PC-3 (cell line): ENCODE results near the gene GPR132. TPM values are rescaled to one million over a fixed set of nuclear protein-coding genes. Genes with fewer than 3 reads are reported as not detected.

Experiments used
- ATAC-seq: fragments of 200-7000 bp; cut with Tn5 transposase; 2 replicates; pipeline ENCODE4 v1.9.1; 2020; ENCODE audit warnings: mild to moderate bottlenecking, moderate library complexity
- BruUV-seq: library from RNA; stranded (reverse); fragments of 400-500 nt; replicated peaks from 2 replicates; lab custom pipeline; 2021; lab: Mats Ljungman, UMichigan
- CTCF ChIA-PET: fragments of 300-600 bp; sonication (Branson Sonifier 250); formaldehyde crosslinking; loops from one replicate; lab custom pipeline; 2022; ENCODE audit warnings: antibody characterized with exemption; lab: Charles Lee
- POLR2A ChIA-PET: fragments of 300-600 bp; sonication (Branson Sonifier 250); formaldehyde crosslinking; loops from one replicate; lab custom pipeline; 2022; ENCODE audit warnings: antibody characterized with exemption; ENCODE audit not compliant: unreplicated experiment; lab: Charles Lee
- DNase-seq: peaks from one replicate; pipeline ENCODE4 v3.0.0-alpha.2; 2015
- H2AFZ ChIP-seq: fragments of 300-600 bp; sonication (generic); 2 replicates; pipeline ENCODE4 v1.6.0; 2016; ENCODE audit warnings: antibody characterized with exemption, low read length
- H3F3A ChIP-seq: fragments of 300-600 bp; sonication (generic); one replicate; pipeline ENCODE4 v1.6.0; 2017; ENCODE audit warnings: antibody characterized with exemption, low read length, control low read depth, mild to moderate bottlenecking; ENCODE audit not compliant: unreplicated experiment
- H3K27ac ChIP-seq: fragments of 300-600 bp; sonication (generic); 2 replicates; pipeline ENCODE4 v1.5.1; 2016; ENCODE audit warnings: mild to moderate bottlenecking, low read length
- H3K27me3 ChIP-seq: fragments of 300-600 bp; sonication (generic); 2 replicates; pipeline ENCODE4 v1.6.1; 2016; ENCODE audit warnings: low read length, mixed read lengths
- H3K36me3 ChIP-seq: fragments of 300-600 bp; sonication (generic); 2 replicates; pipeline ENCODE4 v1.6.1; 2016; ENCODE audit warnings: low read depth, mixed run types, low read length, mixed read lengths
- H3K4me1 ChIP-seq: fragments of 300-600 bp; sonication (generic); 2 replicates; pipeline ENCODE4 v1.5.1; 2016; ENCODE audit warnings: low read length; ENCODE audit not compliant: insufficient read depth
- H3K4me2 ChIP-seq: fragments of 300-600 bp; sonication (generic); 2 replicates; pipeline ENCODE4 v1.6.0; 2016; ENCODE audit warnings: low read length
- H3K4me3 ChIP-seq: fragments of 300-600 bp; sonication (generic); 2 replicates; pipeline ENCODE4 v1.5.1; 2016; ENCODE audit warnings: mild to moderate bottlenecking, low read length, mixed read lengths
- H3K79me2 ChIP-seq: fragments of 300-600 bp; sonication (generic); 2 replicates; pipeline ENCODE4 v1.6.1; 2017; ENCODE audit warnings: low read length, mixed read lengths
- H3K9ac ChIP-seq: fragments of 300-600 bp; sonication (generic); 2 replicates; pipeline ENCODE4 v1.6.0; 2016; ENCODE audit warnings: mild to moderate bottlenecking, low read length
- H3K9me2 ChIP-seq: fragments of 300-600 bp; sonication (generic); replicated peaks from 2 replicates; pipeline ENCODE4 v1.6.1; 2016; ENCODE audit warnings: mixed run types, low read length, mixed read lengths
- H3K9me3 ChIP-seq: fragments of 300-600 bp; sonication (generic); 2 replicates; pipeline ENCODE4 v1.6.1; 2016; ENCODE audit warnings: low read length, mixed read lengths
- H4K20me1 ChIP-seq: fragments of 300-600 bp; sonication (generic); 2 replicates; pipeline ENCODE4 v1.6.1; 2016; ENCODE audit warnings: low read length, mixed read lengths
- CTCF ChIP-seq: fragments of 300-600 bp; sonication (generic); conservative IDR thresholded peaks from 2 replicates; pipeline ENCODE4 v1.5.1; 2017; ENCODE audit warnings: antibody characterized with exemption, low read depth, mild to moderate bottlenecking, low read length
- EZH2 ChIP-seq: fragments of 300-600 bp; sonication (generic); IDR thresholded peaks from one replicate; pipeline ENCODE4 v1.6.1; 2017; ENCODE audit warnings: antibody characterized with exemption, mild to moderate bottlenecking, low read length; ENCODE audit not compliant: unreplicated experiment
- EZH2phosphoT487 ChIP-seq: fragments of 300-600 bp; sonication (generic); IDR thresholded peaks from 2 replicates; pipeline ENCODE4 v1.6.1; 2018; ENCODE audit warnings: mild to moderate bottlenecking, antibody characterized with exemption, low read length, borderline replicate concordance
- intact Hi-C: fragments of 100-400 bp; cut with micrococcal nuclease; formaldehyde crosslinking; loops from 2 replicates; pipeline ENCODE4 v1.9.0; 2023
- total RNA-seq: library from RNA; depleted of rRNA; stranded (reverse); fragments of >200 nt; gene quantifications from 2 replicates; pipeline ENCODE4 v1.2.3, GENCODE V29; 2014

Gene GPR132
- total RNA-seq, 1 experiment from 2014 or later, result 0.04 TPM

DNA sequence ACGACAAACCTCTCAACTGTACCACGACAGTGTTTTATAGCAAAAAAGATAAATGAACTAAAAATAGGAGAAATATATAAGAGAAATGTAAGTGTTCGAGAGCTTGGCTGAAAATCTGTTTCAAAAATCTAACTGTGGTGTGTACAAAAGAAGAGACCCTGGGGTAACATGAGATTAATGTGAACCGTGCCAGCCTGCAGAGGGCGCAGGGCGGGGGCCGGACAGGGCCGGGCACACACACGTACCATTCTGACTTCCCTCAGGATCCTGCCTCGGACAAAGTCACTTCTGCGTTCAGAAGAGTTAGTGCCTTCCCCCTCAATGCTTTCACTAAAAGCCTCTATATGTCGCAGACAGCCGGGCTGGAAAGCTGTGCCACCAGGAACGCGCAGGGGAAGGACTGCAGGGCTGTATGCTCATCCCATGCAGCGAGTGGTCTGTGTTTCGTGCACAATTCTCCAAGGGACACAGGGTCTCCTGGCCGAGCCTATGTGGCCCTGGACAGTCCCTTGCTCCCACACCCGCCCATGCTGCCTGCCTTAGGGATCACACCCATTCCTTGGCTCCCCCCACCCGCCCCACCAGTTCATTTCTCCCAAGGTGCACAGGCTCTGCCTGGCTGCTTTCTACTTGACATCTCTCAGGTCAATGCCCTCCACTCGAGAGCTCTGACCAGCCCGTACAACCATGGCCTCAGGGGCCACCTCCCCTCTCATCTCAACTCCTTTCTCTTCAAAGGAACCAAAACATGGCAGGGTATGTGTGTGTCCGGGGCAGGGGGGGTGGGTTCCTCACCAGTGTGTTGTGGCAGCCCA lies 52.9 kb downstream of the GPR132 start:
- ChIA-PET CTCF (no interaction called here), POLR2A (no interaction called here)
- H3F3A ChIP-seq, result peaks cover 11% of the 10 kb centered on the region
- TF ChIP-seq CTCF (peak; percentile 58), EZH2phosphoT487 (no peak)
- no peaks in the 10 kb centered on the region for H3K9me3 ChIP-seq
- H3K9ac ChIP-seq, result no peak overlapping the region
- no peaks in the 10 kb centered on the region for H3K27me3 ChIP-seq
- peaks cover 32% of the 10 kb centered on the region for H3K4me1 ChIP-seq
- no peak overlapping the region for H2AFZ ChIP-seq
- H4K20me1 ChIP-seq, result peaks cover 93% of the 10 kb centered on the region
- ATAC-seq (0 out of 2 replicates have a peak, but pooled peaks have one; percentile 9), DNase-seq (no peak)
- BruUV-seq, result no TSS peak
- intact Hi-C loops, result no loop called here
- H3K4me2 ChIP-seq, result no peak overlapping the region
- no peak overlapping the region for H3K27ac ChIP-seq
- H3K36me3 ChIP-seq, result peaks cover 51% of the 10 kb centered on the region
- no peak overlapping the region for H3K4me3 ChIP-seq
- no peaks in the 10 kb centered on the region for H3K9me2 ChIP-seq
- H3K79me2 ChIP-seq, result peaks cover 93% of the 10 kb centered on the region

- BruUV-seq, result no TSS peak
- Histone ChIP-seq H3K9me3 (no peaks in the 10 kb centered on the region), H3K79me2 (peaks cover 83% of the 10 kb centered on the region), H3K9ac (no peak overlapping the region), H3K4me1 (peaks cover 23% of the 10 kb centered on the region), H3K4me2 (no peak overlapping the region), H3K4me3 (no peak overlapping the region), H3K27me3 (no peaks in the 10 kb centered on the region), H3K27ac (no peak overlapping the region), H3K36me3 (peaks cover 49% of the 10 kb centered on the region), H4K20me1 (peaks cover 93% of the 10 kb centered on the region), H3K9me2 (no peaks in the 10 kb centered on the region), H3F3A (peaks cover 11% of the 10 kb centered on the region), H2AFZ (no peak overlapping the region)
- no peak for DNase-seq
- CTCF ChIA-PET, result no interaction called here
- no peak for ATAC-seq
- intact Hi-C loops, result no loop called here
- TF ChIP-seq EZH2phosphoT487, result no peak
- no peak for TF ChIP-seq CTCF
- no peak for TF ChIP-seq EZH2
- POLR2A ChIA-PET, result interaction anchor here (0.6 kb wide), 1 partner anchor 114 kb away, joined by 3 read pairs; no protein-coding TSS in a partner anchor
Measured at GRCh38 chr14:105011312-105011990, 53.8 kb downstream of the GPR132 start.
